Measurements from ENCODE around the gene NPFFR2. TPM values are rescaled to one million over a fixed set of nuclear protein-coding genes. Genes with fewer than 3 reads are reported as not detected.

The NPFFR2 gene
- total RNA-seq, 2 donors from 2014 or later: not detected

DNA sequence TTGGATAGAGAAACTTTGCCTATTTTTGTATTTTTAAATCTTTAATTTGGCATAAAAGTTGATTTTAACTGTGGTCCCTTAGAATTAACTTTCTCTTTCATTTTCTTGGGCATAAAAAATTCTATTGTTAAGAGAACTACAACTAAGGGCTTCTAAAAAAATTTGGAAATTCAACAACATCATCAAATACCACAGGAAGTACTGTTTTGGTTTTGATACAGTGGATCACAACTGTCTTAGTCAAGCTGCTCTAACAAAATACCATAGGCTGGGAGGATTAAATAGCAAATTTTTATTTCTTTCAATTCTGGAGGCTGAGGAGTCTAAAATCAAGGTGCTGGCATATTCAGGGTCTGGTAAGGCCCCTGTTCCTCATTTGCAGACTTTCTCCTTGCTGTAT is 19.9 kb upstream of the NPFFR2 start:
- no peak for DNase-seq (ENCODE audit: low spot score)
- TF ChIP-seq CTCF (IDR thresholded peaks at IDR 0.05): no peak
- H3K27me3 ChIP-seq: no peaks in the 10 kb centered on the region
- H3K4me1 ChIP-seq: no peaks in the 10 kb centered on the region
- H3K27ac ChIP-seq: no peak overlapping the region
- no peak overlapping the region for H3K4me3 ChIP-seq
- no peaks in the 10 kb centered on the region for H3K36me3 ChIP-seq
- H3K9me3 ChIP-seq: no peaks in the 10 kb centered on the region

GRCh38 chr4:72016011-72016410 is 15.8 kb upstream of the NPFFR2 start:
- Histone ChIP-seq H3K27me3 (no peaks in the 10 kb centered on the region), H3K9me3 (no peaks in the 10 kb centered on the region), H3K27ac (no peak overlapping the region), H3K4me3 (no peak overlapping the region), H3K36me3 (no peaks in the 10 kb centered on the region), H3K4me1 (no peaks in the 10 kb centered on the region)
- TF ChIP-seq CTCF (IDR thresholded peaks at IDR 0.05): no peak
- no peak for DNase-seq (ENCODE audit: low spot score)

GRCh38 chr4:72019688-72020087 is 12.1 kb upstream of the NPFFR2 start:
- Histone ChIP-seq H3K36me3 (no peaks in the 10 kb centered on the region), H3K9me3 (no peaks in the 10 kb centered on the region), H3K4me3 (no peak overlapping the region), H3K4me1 (no peaks in the 10 kb centered on the region), H3K27ac (no peak overlapping the region), H3K27me3 (no peaks in the 10 kb centered on the region)
- TF ChIP-seq CTCF (IDR thresholded peaks at IDR 0.05): no peak
- no peak for DNase-seq (ENCODE audit: low spot score)

- no peaks in the 10 kb centered on the region for H3K27me3 ChIP-seq
- H3K4me1 ChIP-seq: no peaks in the 10 kb centered on the region
- no peak for DNase-seq (ENCODE audit: low spot score)
- no peaks in the 10 kb centered on the region for H3K36me3 ChIP-seq
- no peak overlapping the region for H3K27ac ChIP-seq
- TF ChIP-seq CTCF (IDR thresholded peaks at IDR 0.05): no peak
- no peaks in the 10 kb centered on the region for H3K9me3 ChIP-seq
- H3K4me3 ChIP-seq: no peak overlapping the region
These were observed 9.2 kb upstream of the NPFFR2 start for GRCh38 chr4:72022553-72022952.

DNA sequence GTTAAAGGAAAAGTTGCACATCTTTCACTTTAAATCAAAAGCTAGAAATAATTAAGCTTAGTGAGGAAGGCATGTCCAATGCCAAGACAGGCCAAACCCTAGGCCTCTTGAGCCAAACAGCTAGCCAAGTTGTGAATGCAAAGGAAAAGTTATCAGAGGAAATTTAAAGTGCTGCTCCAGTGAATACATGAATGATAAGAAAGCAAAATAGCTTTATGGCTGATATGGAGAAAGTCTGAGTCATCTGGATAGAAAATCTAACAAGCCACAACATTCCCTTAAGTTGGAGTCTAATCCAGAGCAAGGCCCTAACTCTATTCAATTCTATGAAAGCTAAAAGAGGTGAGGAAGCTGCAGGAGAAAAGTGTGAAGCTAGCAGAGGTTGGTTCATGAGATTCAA is 23.8 kb downstream of the NPFFR2 start:
- no peaks in the 10 kb centered on the region for H3K36me3 ChIP-seq
- no peak overlapping the region for H3K4me3 ChIP-seq
- H3K27me3 ChIP-seq: no peaks in the 10 kb centered on the region
- no peak overlapping the region for H3K27ac ChIP-seq
- no peak for TF ChIP-seq CTCF (IDR thresholded peaks at IDR 0.05)
- no peaks in the 10 kb centered on the region for H3K9me3 ChIP-seq
- H3K4me1 ChIP-seq: no peaks in the 10 kb centered on the region
- no peak for DNase-seq (ENCODE audit: low spot score)

GRCh38 chr4:72063726-72064125 is 31.9 kb downstream of the NPFFR2 start:
- H3K36me3 ChIP-seq: no peaks in the 10 kb centered on the region
- no peak overlapping the region for H3K4me3 ChIP-seq
- no peak overlapping the region for H3K27ac ChIP-seq
- no peaks in the 10 kb centered on the region for H3K9me3 ChIP-seq
- TF ChIP-seq CTCF (IDR thresholded peaks at IDR 0.05): no peak
- no peaks in the 10 kb centered on the region for H3K27me3 ChIP-seq
- no peaks in the 10 kb centered on the region for H3K4me1 ChIP-seq
- DNase-seq (ENCODE audit: low spot score): no peak
